GM15510 (cell line): Measurements from ENCODE around the gene LMCD1.

ENCODE experiments used
- POLR2A ChIP-seq: IDR thresholded peaks from 3 replicates; pipeline ENCODE4 v1.6.1; 2011; ENCODE audit warnings: borderline replicate concordance; ENCODE audit not compliant: insufficient read length; ENCODE audit errors: extremely low read depth

The LMCD1 gene

DNA sequence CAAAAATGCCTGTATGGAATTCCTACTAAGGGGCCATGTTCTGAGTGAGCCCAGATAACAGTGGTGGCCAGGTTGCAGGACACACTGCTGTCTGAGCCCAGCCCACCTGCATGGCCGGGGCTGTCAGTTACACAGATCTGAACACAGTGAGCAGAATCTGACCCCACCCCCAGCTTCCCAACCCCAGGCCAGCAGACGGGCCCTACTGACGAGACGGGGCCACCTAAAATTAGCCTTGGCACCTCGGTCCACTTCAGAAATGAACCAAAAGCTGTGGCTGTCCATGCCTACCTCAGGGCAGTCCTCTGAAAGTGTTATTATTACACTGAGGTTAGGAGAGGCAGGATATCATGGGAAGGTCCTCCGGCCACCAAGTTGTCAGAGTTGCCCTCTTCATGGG is 51.8 kb downstream of the LMCD1 start:
- no peak for TF ChIP-seq POLR2A

GRCh38 chr3:8554696-8555095 is 53.1 kb downstream of the LMCD1 start:
- TF ChIP-seq POLR2A = no peak

- TF ChIP-seq POLR2A = no peak
These were observed 53.6 kb downstream of the LMCD1 start for GRCh38 chr3:8555113-8555661.

GRCh38 chr3:8555725-8556472 is 54.3 kb downstream of the LMCD1 start:
- TF ChIP-seq POLR2A = no peak

DNA sequence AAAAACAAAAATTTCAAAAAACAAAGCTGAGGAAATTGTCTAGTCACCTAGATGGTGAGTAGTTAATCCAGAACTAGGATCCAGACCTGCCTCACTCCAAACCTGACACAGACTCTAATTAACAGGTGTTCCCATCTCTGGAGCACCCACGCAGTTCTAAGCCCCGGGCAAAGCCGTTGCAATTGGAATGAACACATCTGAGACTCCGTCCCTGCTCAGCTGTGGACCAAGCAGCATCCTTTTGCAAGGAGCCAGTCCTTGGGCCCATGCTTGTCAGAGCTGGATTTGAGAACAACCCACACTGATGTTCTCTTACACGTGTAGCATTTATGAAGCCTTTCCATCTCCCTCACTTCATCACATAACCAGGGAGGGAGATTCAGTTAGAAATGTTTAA is 54.8 kb downstream of the LMCD1 start:
- TF ChIP-seq POLR2A = no peak

DNA sequence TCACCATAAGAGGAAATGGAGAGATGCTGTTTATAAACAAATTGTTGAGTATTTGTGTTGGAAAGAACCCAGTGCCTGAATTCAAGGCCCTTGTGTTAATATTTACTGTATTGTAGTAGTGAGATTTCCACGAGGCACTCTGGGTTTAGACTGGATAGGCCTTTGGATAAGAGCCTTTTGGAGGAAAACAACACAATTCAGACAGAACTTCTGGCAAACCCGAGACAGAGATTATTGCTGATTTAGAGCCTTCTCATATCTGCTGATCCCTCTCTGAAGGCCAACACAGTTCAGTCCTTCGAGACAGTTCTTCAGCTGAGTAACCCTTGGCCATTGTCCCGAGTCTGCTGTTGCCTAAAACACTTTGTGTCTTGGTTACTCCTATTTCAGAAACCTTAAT is 55.7 kb downstream of the LMCD1 start:
- no peak for TF ChIP-seq POLR2A

- no peak for TF ChIP-seq POLR2A
These were observed 57.0 kb downstream of the LMCD1 start for GRCh38 chr3:8558645-8559044.

DNA sequence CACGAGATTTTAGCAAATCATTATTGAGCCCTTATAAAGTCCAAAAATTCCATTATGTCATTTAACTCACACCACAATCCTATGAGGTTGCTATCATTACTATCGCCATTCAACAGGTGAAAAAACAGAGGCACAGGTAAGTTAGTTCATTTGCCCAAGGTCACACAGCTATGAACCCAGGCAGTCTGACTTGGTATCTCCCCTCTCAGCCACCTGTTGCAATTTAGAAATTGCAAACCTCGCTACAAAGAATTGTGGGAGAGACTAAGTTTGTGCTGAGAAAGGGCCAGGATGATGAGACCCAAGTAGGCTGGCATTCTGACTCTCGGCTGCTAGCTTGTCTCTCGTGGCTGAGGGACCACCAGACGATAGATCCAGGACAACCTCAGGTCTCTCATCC is 57.7 kb downstream of the LMCD1 start:
- TF ChIP-seq POLR2A = no peak

GRCh38 chr3:8560366-8561007 is 58.9 kb downstream of the LMCD1 start:
- no peak for TF ChIP-seq POLR2A

DNA sequence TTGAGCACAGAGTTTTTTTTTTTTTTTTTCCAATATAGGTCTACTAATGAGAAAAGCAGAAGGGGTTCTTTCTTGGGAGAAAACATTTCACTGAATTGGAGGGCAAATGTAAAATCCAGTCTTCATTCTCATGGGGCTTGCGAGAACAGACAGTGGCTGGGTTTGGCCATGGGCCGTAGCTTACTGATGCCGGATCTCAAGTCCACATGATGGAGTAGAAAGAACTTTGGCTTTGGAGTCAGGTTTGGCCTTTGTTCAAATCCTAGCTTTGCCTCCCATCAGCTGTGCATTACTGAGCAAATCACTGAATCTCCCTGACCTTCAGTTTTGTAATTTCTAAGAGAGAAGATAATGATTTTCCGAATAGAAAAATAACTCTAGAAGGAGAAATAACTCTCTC is 59.7 kb downstream of the LMCD1 start:
- TF ChIP-seq POLR2A = no peak

DNA sequence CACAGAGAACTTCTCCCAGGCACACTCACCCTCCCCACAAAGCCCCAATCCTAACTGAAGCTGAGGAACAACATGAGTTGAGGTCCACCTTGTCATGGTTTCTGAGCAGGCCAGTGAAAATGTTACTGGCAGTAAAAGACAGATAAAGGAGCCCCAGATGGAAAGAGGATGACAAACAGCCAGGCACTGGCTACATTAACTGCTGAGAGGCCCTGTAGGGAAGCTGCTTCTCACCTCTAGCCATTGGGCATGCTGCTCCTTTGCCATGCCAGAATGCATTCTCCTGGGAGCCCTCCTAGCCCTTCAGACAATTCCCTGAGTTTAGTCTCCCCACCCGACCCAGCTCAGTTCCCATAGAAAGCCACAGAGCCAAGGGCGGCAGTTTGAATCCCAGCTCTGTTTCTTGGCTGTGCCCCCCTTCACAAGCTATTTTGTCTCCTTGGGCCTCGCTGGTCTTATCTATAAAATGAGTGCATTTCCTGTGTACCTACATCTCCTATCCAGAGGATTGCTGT is 60.5 kb downstream of the LMCD1 start:
- TF ChIP-seq POLR2A = no peak

DNA sequence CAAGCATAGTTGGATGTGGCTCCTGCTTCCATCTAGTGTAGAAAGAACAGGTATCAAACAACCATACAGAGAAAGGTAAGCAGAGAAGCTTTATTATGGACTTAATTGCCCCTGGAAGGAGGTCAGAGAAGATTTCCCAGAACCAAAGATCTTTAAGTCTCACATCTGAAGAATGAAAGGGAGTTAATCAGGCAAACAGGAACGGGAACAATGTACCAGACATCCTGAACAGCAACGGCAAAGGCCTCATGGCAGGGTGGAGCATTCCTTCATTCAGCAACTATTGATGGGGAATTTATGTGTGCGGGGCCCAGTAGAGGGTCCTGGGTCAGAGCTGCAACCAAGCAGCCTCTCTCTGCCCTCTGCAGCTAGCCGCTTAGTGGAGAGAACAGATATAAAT is 61.5 kb downstream of the LMCD1 start:
- no peak for TF ChIP-seq POLR2A

DNA sequence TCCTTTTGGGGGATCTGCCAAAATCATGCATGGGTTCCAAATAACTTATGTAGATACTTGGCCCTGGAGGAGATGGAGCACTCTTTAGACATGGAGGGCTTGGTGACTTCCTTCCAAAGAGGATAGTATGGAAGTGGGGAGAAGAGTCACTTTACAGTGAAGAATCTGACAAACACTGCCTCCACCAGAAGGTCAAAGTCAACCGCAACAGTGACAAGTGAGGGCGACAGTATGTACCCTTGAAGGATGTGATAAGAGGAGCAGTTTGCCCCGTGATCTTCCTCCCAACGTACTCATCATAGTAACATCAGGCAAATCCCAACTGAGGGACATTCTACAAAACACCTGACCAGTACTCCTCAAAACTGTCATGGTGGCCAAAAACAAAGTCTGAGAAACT is 62.0 kb downstream of the LMCD1 start:
- TF ChIP-seq POLR2A = no peak

GRCh38 chr3:8565376-8565775 is 63.8 kb downstream of the LMCD1 start:
- TF ChIP-seq POLR2A = no peak

- TF ChIP-seq POLR2A = no peak
These were observed 66.4 kb downstream of the LMCD1 start for GRCh38 chr3:8567784-8568575.
